Stimulated activated naive CD8-positive, alpha-beta T cell treated with anti-CD3 and anti-CD28 coated beads, Interleukin-15, Interleukin-2, amounts not matched to agents 100 U/mL and 50 U/mL, for 24 hours (primary cell): ENCODE data around the gene ENOX1.
A peak's percentile ranks its signal among the peaks of the same experiment; 100 is the strongest.
"Not testable (repeated sequence)": the region's sequence is repeated elsewhere in the genome, so short reads cannot be mapped to it uniquely, and the experiment has no call there.

Experiments
- ATAC-seq: fragments of 150-1000 bp; cut with Tn5 transposase; one replicate; pipeline ENCODE4 v1.10.0; 2021
- DNase-seq: peaks from one replicate; pipeline ENCODE4 v3.0.0; 2021

Gene ENOX1

DNA sequence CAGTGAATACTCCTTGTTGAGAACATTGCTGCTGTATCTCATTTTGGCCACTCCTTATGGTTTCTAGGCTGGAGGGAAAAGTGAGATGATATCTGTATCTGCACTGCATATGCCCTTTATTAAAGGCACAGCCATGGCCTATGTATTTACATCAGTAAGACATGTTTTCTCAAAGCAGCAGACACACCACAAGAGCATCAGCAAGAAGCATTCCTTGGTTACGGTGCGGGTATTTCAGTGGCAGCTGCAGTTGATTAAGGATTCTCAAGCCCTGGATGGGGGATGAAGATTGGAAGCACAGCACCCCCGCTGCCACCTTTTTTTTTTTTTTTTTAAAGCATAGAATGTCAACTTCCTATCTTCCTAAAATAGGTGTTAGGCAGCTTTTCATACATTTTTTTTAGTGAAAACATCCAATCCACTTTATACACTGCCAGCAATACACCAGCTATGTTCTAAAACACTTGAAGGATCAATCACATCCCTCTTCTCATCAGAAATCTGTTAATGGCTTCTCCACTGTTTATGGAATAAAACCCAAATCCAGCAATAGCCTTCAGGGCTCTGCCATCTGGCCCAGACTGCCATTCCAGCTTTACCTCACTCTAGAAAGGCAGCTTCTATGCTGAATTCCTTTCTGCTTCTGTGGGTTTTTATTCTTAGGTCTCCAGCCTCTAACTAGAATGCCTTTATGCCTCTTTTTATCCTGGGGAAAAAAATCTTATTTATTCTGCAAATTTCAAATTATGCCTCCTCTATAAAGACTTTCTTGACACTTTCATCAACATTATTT, 432.4 kb downstream of the ENOX1 start:
- no peak for DNase-seq
- ATAC-seq = no peak

GRCh38 chr13:43353631-43354030, 433.1 kb downstream of the ENOX1 start:
- DNase-seq (no peak), ATAC-seq (no peak)

DNA sequence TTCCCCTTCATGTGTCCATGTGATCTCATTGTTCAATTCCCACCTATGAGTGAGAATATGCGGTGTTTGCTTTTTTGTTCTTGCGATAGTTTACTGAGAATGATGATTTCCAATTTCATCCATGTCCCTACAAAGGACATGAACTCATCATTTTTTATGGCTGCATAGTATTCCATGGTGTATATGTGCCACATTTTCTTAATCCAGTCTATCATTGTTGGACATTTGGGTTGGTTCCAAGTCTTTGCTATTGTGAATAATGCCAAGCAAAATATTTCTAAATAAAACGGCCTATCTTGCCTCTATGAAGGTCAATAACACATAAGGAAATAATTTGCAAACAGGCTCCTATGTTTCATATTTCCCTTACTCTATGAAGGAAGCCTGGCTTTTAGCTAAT, 435.2 kb downstream of the ENOX1 start:
- not testable (repeated sequence) for DNase-seq, ATAC-seq

GRCh38 chr13:43348397-43348796, 438.4 kb downstream of the ENOX1 start:
- peak; percentile 52 for ATAC-seq
- no peak for DNase-seq

- ATAC-seq (no peak), DNase-seq (no peak)
Measured at GRCh38 chr13:43347877-43348276, 438.9 kb downstream of the ENOX1 start.

GRCh38 chr13:43346427-43346826, 440.3 kb downstream of the ENOX1 start:
- ATAC-seq (no peak), DNase-seq (no peak)

DNA sequence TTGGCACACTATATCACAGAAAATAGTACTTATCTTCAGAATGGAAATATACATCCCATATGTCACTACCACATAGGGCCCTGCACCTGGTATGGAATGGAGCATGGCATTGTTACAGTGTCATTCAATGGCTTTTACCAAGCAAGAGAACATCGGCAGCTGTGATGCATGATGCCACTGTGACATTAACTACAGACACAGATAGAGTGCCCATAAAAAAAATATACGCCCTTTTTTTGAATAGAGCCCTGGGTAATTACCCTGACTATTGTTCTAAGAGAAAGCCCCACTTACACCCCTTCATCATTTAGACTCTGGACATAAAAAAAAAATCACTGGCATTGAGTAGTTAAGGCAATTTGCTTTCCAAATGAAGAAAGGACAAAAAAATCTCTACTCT, 443.1 kb downstream of the ENOX1 start:
- ATAC-seq (no peak), DNase-seq (no peak)

- ATAC-seq = no peak
- no peak for DNase-seq
Measured at GRCh38 chr13:43339805-43340550, 446.8 kb downstream of the ENOX1 start.

GRCh38 chr13:43339145-43339804, 447.5 kb downstream of the ENOX1 start:
- no peak for DNase-seq
- no peak for ATAC-seq

- ATAC-seq (no peak), DNase-seq (no peak)
Measured at GRCh38 chr13:43335764-43336163, 451.0 kb downstream of the ENOX1 start.

GRCh38 chr13:43333176-43333575, 453.6 kb downstream of the ENOX1 start:
- ATAC-seq (no peak), DNase-seq (no peak)

- ATAC-seq (no peak), DNase-seq (no peak)
Measured at GRCh38 chr13:43331672-43332071, 455.1 kb downstream of the ENOX1 start.

GRCh38 chr13:43329702-43330101, 457.1 kb downstream of the ENOX1 start:
- DNase-seq = no peak
- no peak for ATAC-seq

DNA sequence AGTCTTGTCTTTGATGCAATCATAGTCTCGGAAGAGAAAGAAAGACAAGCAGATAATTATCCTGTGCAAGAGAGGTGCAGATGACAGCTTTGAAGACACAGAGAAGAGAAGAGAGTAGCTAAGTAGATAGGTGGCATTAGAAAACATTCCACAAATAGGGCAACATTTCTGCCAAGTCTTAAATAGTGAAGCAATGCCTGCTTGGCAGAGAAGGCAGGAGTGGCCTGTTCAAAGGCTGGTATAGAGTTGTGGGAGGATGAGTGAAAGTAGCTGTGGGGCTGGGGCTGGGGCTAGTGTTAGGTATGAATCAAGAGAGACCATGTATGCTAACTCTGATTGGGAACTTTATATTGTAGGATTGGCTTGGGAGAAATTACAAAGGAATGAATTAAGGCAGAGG, 457.9 kb downstream of the ENOX1 start:
- ATAC-seq (no peak), DNase-seq (no peak)

- DNase-seq = no peak
Measured at GRCh38 chr13:43326100-43326499, 460.7 kb downstream of the ENOX1 start.

GRCh38 chr13:43325636-43326035, 461.1 kb downstream of the ENOX1 start:
- no peak for ATAC-seq
- DNase-seq = no peak

More at GRCh38 chr13:43326100-43326499, 460.7 kb downstream of the ENOX1 start:
- ATAC-seq = no peak

DNA sequence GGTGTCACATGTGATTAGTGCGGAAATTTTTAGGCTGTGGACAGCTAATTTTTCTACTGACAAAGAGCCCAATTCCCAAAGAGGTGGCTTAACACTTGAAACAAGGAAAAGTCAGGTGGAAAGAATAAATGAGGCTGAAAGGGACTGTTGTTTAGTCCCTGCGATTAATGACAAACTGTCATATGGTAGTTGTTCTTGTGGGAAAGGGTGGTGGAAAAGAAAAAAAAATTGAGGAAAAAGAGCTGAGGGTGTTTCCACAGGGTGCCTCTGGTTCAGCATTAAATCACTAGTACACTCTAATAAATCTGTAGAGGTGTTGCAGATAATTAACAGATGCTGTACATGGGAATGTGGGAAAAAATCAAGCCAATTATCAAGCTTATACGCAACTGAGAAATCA, 462.6 kb downstream of the ENOX1 start:
- ATAC-seq (no peak), DNase-seq (no peak)

DNA sequence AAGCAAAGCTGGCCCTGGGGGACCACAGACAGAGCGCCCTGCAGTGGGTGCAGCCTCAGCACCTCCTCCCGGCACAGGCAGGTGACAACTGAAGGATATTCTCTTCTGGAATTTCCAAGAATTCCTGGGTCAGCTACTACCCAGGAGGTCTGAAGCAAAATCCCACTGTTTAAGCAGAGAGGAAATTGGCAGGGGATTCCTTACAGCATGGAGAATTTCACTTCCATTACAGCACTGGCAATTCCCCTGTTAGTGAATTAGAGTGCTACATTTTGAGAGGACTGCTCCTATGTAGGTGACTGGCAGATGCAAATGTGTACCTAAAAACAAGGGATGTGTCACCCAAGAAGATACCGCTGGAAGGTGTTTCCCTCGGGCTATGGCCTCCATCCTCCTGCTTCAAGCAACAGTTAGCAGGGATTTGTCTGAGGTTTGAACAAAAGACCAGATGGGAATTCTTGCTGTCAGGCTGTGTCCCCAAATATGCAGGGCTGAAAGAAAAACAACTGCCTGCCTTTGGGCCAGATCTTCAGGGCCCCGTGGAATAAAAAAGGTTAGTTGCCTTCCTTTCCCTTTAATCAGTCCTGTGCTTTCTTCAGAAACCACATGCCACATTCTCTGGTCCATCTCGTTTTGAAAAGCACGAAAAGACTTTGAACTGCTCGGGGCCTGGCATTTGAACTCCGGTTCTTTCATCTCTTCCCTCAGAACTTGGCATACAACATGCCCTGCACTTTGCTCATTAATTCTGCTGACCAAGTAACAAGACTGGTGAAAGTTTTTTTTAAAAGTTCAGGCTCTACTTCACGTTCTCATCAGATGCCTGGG, 466.9 kb downstream of the ENOX1 start:
- DNase-seq (no peak), ATAC-seq (no peak)

DNA sequence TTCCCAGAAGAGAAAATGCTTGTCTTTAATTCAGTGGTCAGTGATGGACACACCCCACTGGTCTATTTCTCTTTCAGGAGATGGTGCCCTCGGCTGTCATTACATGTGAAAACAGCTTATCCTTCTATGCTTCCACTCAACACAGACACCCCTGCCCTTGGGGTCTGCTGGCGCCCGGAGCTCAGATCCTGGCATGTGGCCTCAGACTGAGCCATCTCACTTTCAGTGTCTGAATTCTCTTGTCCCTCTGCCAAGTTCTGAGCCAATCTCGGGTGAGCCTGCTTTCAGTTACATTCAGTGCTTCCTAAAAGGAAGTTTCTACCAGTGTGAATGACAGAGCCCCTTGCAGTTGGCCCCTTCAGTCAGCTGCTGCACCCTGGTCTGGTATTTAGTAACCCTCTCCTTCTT, 469.8 kb downstream of the ENOX1 start:
- DNase-seq = no peak

DNA sequence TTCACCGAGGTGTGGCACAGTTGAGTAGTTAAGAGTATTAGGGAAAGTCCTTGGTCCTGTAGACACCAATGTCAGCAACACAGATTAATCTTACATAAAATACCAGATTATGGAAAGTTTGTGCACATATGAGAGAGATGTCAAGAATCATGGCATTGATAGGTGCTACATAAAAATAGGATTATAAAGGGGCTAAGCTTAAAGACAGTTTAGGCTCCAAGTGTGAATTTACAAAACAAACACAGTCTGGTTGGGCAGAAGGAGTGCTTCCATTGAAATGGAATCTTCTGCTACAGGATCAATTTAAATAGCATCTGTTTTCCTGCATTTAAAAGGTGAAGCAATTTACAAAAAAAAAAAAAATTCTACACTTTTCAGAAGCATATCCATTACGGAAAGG, 470.5 kb downstream of the ENOX1 start:
- ATAC-seq (no peak), DNase-seq (no peak)

More for the DNA sequence above, 469.8 kb downstream of the ENOX1 start:
- ATAC-seq = no peak

- ATAC-seq (no peak), DNase-seq (no peak)
Measured at GRCh38 chr13:43315522-43315921, 471.2 kb downstream of the ENOX1 start.

- ATAC-seq (no peak), DNase-seq (no peak)
Measured at GRCh38 chr13:43309311-43309710, 477.5 kb downstream of the ENOX1 start.
